SU-DHL-6 (cell line): ENCODE results near the gene DALRD3.

Source experiments
- H2AFZ ChIP-seq: fragments of 200-600 bp; sonication (generic); 2 replicates; pipeline ENCODE4 v1.6.1; 2014; ENCODE audit warnings: low read depth, mild to moderate bottlenecking, moderate library complexity, mixed read lengths, antibody characterized with exemption, low read length; ENCODE audit not compliant: severe bottlenecking
- H3F3A ChIP-seq: fragments of 200-600 bp; shearing (Covaris generic); 2 replicates; pipeline ENCODE4 v1.6.0; 2016; ENCODE audit warnings: antibody characterized with exemption, mild to moderate bottlenecking; ENCODE audit not compliant: insufficient read depth
- H3K27ac ChIP-seq: fragments of 200-600 bp; sonication (generic); 2 replicates; pipeline ENCODE4 v1.5.1; 2016; ENCODE audit warnings: low read depth, mild to moderate bottlenecking, low read length, moderate library complexity, mixed read lengths
- H3K27me3 ChIP-seq: fragments of 200-600 bp; sonication (generic), shearing (Covaris generic); 2 replicates; pipeline ENCODE4 v1.6.0; 2014; ENCODE audit warnings: mild to moderate bottlenecking, low read length
- H3K36me3 ChIP-seq: fragments of 200-600 bp; sonication (generic); 2 replicates; pipeline ENCODE4 v1.6.1; 2014; ENCODE audit warnings: mild to moderate bottlenecking, low read length, mixed read lengths
- H3K4me2 ChIP-seq: fragments of 300-600, 200-600 bp; shearing (Covaris generic), sonication (generic); 2 replicates; pipeline ENCODE4 v1.6.0; 2014; ENCODE audit warnings: low read length, low read depth, mild to moderate bottlenecking; ENCODE audit not compliant: poor library complexity, severe bottlenecking
- H3K4me3 ChIP-seq: fragments of 200-600 bp; sonication (generic); 2 replicates; pipeline ENCODE4 v1.5.1; 2014; ENCODE audit warnings: antibody characterized with exemption, low read length, mild to moderate bottlenecking, mixed read lengths; ENCODE audit not compliant: insufficient read depth, poor library complexity, severe bottlenecking
- H3K79me2 ChIP-seq: fragments of 200-600 bp; sonication (generic); 2 replicates; pipeline ENCODE4 v1.6.1; 2014; ENCODE audit warnings: mild to moderate bottlenecking, low read length, moderate library complexity; ENCODE audit not compliant: insufficient read depth
- H3K9ac ChIP-seq: fragments of 200-600 bp; sonication (generic); 2 replicates; pipeline ENCODE4 v1.7.0; 2014; ENCODE audit warnings: mild to moderate bottlenecking, low read length
- H3K9me2 ChIP-seq: fragments of 200-600 bp; sonication (generic); replicated peaks from 2 replicates; pipeline ENCODE4 v1.6.1; 2014; ENCODE audit warnings: low read length; ENCODE audit not compliant: insufficient read depth
- H3K9me3 ChIP-seq: fragments of 200-600 bp; sonication (generic); 2 replicates; pipeline ENCODE4 v1.6.1; 2014; ENCODE audit warnings: low read length, mixed read lengths; ENCODE audit not compliant: insufficient read depth
- H4K20me1 ChIP-seq: fragments of 200-600 bp; sonication (generic); 2 replicates; pipeline ENCODE4 v1.6.1; 2014; ENCODE audit warnings: low read depth, mild to moderate bottlenecking, antibody characterized with exemption, low read length, moderate library complexity, mixed read lengths
- EZH2phosphoT487 ChIP-seq: fragments of 200-600 bp; sonication (generic), shearing (Covaris generic); conservative IDR thresholded peaks from 2 replicates; pipeline ENCODE4 v1.6.1; 2018; ENCODE audit warnings: mild to moderate bottlenecking, antibody characterized with exemption, low read length, moderate library complexity, mixed read lengths
- TF ChIP-seq, protein P1 (sequence below): fragments of 200-600 bp; sonication (generic); IDR thresholded peaks from one replicate; pipeline ENCODE4 v1.5.1; 2017; ENCODE audit warnings: antibody characterized with exemption, mild to moderate bottlenecking, low read length, moderate library complexity; ENCODE audit not compliant: insufficient read depth, poor library complexity, severe bottlenecking

The DALRD3 gene

DNA sequence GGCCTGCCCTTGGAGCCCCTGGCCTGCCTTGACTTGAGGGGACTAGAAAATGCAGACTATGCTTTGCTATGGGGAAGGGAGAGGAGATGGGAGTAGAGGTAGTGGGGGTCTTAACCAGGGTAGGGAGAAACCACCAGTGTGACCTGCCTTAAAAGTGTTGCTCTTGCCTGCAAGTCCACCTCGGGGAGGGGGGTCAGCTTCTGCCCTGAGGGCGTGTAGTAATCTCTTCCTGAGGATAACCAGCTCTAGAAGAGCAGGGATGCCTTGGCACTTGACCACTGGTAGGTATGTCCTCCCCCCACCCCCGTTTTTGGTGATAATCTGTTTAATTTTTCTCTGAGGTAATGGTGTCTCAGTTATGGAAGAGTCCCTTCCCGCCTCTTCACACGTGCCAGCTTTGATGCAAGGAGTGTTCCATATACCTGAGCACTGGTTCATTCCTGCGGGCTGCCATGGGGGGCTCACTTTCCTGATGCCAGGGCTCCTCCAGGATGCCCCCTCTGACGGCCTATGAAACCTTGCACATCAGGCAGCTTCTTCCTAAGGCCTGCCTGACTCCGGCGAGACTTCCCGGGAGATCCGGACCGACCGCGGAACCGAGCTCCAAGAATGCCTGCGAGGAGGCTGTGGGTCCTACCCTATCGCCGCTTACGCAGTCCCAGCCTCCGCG lies 29.1 kb downstream of the DALRD3 start:
- H2AFZ ChIP-seq, result peak overlapping the region; percentile 61

DNA sequence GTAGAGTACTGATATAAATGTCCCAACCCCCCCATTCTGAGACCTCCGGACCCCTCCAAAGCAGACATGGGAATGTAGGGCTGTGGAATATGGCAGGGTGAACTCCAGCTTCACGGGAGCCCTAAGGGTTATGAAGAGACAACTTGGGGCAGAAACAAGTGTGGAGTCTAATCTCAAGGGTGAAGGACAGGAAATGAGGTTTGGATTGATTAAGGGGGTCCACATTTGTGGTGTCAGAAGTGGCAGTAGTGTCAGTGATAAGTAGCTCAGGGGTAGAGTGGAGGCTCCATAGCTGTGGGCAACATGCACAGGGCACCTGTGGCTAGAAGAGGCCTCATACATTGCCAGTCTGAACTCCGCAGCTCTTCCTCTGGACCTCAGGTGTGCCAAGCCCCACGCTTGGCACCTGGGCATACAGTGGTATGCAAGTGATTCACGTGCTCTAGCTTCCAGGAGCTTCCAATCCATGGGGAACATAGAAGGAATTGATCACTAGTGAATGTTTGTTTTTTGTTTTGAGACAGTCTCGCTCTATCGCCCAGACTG lies 32.5 kb downstream of the DALRD3 start:
- H3K36me3 ChIP-seq, result no peaks in the 10 kb centered on the region; the same call in 1 of the 2 replicates

More for the DNA sequence above, 29.1 kb downstream of the DALRD3 start:
- peaks cover 20% of the 10 kb centered on the region for H3K79me2 ChIP-seq
- peaks cover 9% of the 10 kb centered on the region; the same call in 1 of the 2 replicates for H3F3A ChIP-seq
- no peaks in the 10 kb centered on the region for H3K27me3 ChIP-seq
- H3K4me3 ChIP-seq, result peak overlapping the region; percentile 60
- H3K9me2 ChIP-seq, result no peaks in the 10 kb centered on the region
- TF ChIP-seq, protein P1, sequence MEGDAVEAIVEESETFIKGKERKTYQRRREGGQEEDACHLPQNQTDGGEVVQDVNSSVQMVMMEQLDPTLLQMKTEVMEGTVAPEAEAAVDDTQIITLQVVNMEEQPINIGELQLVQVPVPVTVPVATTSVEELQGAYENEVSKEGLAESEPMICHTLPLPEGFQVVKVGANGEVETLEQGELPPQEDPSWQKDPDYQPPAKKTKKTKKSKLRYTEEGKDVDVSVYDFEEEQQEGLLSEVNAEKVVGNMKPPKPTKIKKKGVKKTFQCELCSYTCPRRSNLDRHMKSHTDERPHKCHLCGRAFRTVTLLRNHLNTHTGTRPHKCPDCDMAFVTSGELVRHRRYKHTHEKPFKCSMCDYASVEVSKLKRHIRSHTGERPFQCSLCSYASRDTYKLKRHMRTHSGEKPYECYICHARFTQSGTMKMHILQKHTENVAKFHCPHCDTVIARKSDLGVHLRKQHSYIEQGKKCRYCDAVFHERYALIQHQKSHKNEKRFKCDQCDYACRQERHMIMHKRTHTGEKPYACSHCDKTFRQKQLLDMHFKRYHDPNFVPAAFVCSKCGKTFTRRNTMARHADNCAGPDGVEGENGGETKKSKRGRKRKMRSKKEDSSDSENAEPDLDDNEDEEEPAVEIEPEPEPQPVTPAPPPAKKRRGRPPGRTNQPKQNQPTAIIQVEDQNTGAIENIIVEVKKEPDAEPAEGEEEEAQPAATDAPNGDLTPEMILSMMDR, result no peak
- no peak for TF ChIP-seq EZH2phosphoT487
- H3K9ac ChIP-seq, result peak overlapping the region; percentile 70
- peak overlapping the region; percentile 65 for H3K27ac ChIP-seq
- no peaks in the 10 kb centered on the region for H4K20me1 ChIP-seq
- H3K9me3 ChIP-seq, result no peaks in the 10 kb centered on the region
- peak overlapping the region; percentile 76 for H3K4me2 ChIP-seq
- H3K36me3 ChIP-seq, result no peaks in the 10 kb centered on the region

DNA sequence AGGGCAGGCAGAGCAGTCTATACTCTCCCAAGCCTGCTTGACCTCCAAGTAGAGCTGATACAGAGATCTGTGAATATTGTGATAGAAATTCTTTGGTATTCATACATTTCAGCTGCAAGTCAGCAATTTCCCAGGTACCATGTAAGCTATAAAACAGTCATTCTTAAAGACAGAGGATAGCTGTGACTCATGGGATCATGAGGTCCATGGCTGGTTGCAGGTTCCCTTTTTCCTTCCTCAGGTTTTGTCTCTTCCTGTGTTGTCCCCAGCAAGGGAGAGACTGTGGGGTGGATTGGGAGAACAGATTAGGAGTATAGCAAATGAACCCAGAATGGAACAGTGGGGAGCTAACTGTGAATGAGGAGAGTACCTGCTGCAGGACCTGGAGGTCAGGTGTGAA lies 33.7 kb downstream of the DALRD3 start:
- Histone ChIP-seq H3K9me2 (no peaks in the 10 kb centered on the region), H3F3A (peaks cover 9% of the 10 kb centered on the region; the same call in 1 of the 2 replicates), H3K4me2 (no peak overlapping the region), H3K4me3 (no peak overlapping the region), H3K79me2 (peaks cover 5% of the 10 kb centered on the region), H3K36me3 (no peaks in the 10 kb centered on the region; the same call in 1 of the 2 replicates), H3K27me3 (no peaks in the 10 kb centered on the region), H3K27ac (no peak overlapping the region), H3K9me3 (no peaks in the 10 kb centered on the region), H4K20me1 (no peaks in the 10 kb centered on the region), H3K9ac (no peak overlapping the region), H2AFZ (no peak overlapping the region)
- TF ChIP-seq, protein P1, result no peak
- TF ChIP-seq EZH2phosphoT487, result no peak

More for the DNA sequence above, 32.5 kb downstream of the DALRD3 start:
- Histone ChIP-seq H3K9me2 (no peaks in the 10 kb centered on the region), H3K4me2 (no peak overlapping the region), H3K27me3 (no peaks in the 10 kb centered on the region), H3K27ac (no peak overlapping the region), H3K79me2 (peaks cover 11% of the 10 kb centered on the region), H2AFZ (no peak overlapping the region), H3K4me3 (no peak overlapping the region), H3F3A (peaks cover 9% of the 10 kb centered on the region; the same call in 1 of the 2 replicates), H4K20me1 (no peaks in the 10 kb centered on the region), H3K9me3 (no peaks in the 10 kb centered on the region), H3K9ac (no peak overlapping the region)
- no peak for TF ChIP-seq EZH2phosphoT487
- TF ChIP-seq, protein P1, result no peak
